Measurements from ENCODE around the gene ADSL.
"Not testable (repeated sequence)": the region's sequence is repeated elsewhere in the genome, so short reads cannot be mapped to it uniquely, and the experiment has no call there.

DNA sequence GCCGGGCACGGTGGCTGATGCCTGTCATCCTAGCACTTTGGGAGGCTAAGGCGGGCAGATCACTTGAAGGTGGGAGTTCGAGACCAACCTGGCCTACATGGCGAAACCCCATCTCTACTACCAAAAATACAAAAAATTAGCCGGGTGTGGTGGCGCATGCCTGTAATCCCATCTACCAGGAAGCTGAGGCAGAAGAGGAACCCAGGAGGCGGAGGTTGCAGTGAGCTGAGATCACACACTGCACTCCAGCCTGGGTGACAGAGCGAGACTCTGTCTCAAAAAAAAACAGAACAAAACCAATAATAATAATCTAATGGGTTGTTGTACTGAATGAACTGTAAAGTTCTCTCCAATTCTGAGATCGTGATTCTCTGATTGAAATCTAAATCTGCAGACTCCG lies 32.1 kb downstream of the ADSL start:
- TF ChIP-seq, protein P1, sequence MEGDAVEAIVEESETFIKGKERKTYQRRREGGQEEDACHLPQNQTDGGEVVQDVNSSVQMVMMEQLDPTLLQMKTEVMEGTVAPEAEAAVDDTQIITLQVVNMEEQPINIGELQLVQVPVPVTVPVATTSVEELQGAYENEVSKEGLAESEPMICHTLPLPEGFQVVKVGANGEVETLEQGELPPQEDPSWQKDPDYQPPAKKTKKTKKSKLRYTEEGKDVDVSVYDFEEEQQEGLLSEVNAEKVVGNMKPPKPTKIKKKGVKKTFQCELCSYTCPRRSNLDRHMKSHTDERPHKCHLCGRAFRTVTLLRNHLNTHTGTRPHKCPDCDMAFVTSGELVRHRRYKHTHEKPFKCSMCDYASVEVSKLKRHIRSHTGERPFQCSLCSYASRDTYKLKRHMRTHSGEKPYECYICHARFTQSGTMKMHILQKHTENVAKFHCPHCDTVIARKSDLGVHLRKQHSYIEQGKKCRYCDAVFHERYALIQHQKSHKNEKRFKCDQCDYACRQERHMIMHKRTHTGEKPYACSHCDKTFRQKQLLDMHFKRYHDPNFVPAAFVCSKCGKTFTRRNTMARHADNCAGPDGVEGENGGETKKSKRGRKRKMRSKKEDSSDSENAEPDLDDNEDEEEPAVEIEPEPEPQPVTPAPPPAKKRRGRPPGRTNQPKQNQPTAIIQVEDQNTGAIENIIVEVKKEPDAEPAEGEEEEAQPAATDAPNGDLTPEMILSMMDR (IDR thresholded peaks at IDR 0.05) = not testable (repeated sequence)
- not testable (repeated sequence) for TF ChIP-seq POLR2A (IDR thresholded peaks at IDR 0.05)

Data from tibial nerve (tissue), 3 donors.